GM10266 (cell line): Measurements from ENCODE around the gene SNRPD2.

Source experiments
- DNase-seq: peaks from one replicate; pipeline ENCODE4 v3.0.0; 2012; ENCODE audit errors: extremely low spot score
- TF ChIP-seq, protein P1 (sequence below): IDR thresholded peaks from 2 replicates; pipeline ENCODE4 v1.5.1; 2012; ENCODE audit warnings: mild to moderate bottlenecking, low read depth; ENCODE audit not compliant: control insufficient read depth, insufficient read depth; ENCODE audit errors: missing control alignments

Gene SNRPD2

DNA sequence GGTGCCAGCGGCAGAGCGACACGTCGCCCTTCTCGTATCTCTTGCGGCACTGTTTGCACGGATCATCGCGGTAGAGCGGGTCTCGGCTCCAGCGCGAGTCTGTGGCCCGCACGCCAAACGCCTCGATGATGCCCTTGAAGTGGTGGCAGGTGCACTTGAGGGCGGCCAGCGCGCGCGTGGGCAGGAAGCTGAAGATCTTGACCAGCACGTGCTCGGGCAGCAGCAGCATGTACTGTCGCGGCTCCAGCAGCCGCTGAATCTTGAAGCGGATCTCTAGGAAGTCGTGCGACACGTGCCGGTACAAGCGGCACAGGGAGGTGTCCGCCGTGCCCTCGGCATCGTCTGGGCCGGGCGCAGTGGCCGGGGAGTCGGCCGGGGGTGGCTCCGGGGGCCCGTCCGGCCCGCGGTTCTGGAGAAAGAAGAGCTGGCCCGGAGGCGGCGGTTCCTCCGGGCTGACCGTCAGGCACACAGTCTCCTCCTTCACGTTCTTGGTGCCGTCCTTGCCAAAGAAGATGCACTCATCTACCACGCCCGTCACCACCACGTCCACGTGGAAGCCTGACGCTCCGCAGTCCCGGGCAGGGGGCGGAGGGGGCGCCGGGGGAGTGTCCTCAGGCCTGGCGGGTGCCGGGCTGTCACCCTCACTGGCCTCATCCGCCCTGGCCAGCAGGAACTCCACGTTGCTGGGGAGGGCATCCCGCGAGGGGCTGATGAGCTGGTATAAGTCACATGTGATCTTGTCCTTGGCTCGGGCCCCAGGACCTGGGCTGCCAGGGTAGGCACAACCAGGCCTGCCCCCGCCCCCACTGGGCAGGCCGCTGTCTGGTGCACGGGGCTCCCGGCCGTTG lies 20.3 kb upstream of the SNRPD2 start:
- no peak for DNase-seq
- TF ChIP-seq, protein P1, sequence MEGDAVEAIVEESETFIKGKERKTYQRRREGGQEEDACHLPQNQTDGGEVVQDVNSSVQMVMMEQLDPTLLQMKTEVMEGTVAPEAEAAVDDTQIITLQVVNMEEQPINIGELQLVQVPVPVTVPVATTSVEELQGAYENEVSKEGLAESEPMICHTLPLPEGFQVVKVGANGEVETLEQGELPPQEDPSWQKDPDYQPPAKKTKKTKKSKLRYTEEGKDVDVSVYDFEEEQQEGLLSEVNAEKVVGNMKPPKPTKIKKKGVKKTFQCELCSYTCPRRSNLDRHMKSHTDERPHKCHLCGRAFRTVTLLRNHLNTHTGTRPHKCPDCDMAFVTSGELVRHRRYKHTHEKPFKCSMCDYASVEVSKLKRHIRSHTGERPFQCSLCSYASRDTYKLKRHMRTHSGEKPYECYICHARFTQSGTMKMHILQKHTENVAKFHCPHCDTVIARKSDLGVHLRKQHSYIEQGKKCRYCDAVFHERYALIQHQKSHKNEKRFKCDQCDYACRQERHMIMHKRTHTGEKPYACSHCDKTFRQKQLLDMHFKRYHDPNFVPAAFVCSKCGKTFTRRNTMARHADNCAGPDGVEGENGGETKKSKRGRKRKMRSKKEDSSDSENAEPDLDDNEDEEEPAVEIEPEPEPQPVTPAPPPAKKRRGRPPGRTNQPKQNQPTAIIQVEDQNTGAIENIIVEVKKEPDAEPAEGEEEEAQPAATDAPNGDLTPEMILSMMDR, result no peak

DNA sequence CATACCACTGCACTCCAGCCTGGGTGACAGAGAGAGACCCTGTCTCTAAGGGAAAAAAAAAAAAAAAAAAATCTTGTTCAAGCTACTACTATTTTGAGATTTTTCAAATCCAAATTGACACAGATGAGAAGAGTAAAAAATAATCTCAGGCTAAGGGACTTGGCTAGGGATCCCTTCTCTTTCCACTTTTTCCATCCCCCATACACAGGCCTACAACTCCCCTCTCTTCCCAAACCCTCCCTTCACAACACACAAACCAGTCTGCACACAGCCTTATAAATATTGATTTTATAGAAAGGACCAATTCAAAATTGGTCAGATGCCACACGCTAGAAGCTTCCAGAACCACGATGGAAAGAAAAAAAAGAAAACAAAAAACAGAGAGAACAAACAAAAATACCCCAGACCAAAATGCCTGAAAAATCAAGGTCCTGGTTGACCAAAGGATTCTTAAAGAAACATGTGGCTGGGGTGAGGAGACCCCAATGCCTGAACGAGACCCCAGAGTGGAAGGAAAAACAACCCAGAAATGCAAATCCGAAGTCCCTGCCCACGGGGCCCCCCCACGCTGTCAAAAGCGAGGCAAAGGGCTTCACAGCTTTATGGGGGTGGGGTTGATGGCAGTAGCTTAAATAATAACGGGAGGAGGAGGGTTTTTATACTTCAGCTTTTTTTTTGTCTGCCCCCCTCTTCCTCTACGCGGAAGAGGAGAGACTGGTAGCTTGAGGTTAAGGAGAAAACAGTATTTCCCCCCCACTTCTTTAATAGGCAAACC lies 18.8 kb upstream of the SNRPD2 start:
- no peak for DNase-seq
- TF ChIP-seq, protein P1, result no peak

DNA sequence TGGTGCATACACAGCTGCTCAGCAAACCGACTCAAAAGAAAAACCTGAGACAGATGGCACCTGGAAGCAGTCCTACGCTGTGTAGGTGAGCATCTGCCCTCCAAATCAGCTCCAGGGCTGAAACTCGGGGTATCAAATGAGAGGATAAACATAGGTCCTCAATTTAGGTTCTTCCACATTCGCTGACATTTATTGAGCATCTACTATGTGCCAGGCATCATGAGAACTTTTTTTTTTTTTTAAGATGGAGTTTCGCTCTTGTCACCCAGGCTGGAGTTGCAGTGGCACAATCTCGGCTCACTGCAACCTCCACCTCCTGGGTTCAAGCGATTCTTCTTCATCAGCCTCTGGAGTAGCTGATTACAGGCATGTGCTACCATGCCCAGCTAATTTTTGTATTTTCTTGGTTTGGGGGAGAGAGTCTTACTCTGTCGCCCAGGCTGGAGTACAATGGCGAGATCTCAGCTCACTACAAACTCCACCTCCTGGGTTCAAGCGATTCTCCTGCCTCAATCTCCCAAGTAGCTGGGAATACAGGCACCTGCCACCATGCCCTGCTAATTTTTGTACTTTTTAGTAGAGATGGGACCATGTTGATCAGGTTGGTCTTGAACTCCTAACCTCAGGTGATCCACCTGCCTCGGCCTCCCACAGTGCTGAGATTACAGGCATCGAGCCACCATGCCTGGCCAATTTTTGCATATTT lies 14.1 kb upstream of the SNRPD2 start:
- no peak for DNase-seq
- TF ChIP-seq, protein P1, result no peak

DNA sequence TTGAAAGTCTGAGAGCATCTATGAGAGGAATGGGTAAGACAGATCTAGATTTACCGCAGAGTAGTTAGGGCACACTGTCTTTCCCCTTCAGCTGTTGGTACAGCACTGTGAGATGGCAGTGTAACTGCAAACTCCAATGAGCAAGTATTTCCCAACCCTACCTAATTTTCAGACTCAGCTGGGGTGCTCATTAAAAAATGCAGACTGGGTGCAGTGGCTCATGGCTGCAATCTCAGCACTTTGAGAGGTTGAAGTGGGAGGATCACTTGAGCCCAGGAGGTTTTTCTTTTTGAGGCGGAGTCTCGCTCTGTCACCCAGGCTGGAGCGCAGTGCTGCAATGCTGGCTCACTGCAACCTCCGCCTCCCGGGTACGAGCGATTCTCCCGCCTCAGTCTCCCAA lies 13.4 kb upstream of the SNRPD2 start:
- TF ChIP-seq, protein P1, result no peak
- no peak for DNase-seq

DNA sequence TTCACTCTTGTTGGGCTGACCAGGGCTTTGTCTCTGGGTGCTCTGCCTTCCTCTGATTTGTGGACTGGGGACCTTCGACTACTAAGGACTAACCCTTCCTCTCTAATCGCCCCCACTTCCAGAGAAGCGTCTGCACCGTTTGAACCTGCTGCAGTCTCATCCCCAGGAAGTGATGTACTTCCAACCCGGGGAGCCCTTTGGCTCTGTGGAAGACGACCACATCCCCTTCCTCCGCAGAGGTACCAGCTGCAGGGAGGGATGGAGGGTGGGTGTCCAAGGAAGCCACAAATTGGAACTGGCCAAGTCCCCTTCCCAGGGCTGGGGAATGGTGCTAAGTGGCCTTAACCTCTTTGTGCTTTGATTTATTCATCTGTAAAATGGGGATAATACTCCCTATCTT lies 9.9 kb upstream of the SNRPD2 start:
- no peak for DNase-seq
- TF ChIP-seq, protein P1, result no peak

DNA sequence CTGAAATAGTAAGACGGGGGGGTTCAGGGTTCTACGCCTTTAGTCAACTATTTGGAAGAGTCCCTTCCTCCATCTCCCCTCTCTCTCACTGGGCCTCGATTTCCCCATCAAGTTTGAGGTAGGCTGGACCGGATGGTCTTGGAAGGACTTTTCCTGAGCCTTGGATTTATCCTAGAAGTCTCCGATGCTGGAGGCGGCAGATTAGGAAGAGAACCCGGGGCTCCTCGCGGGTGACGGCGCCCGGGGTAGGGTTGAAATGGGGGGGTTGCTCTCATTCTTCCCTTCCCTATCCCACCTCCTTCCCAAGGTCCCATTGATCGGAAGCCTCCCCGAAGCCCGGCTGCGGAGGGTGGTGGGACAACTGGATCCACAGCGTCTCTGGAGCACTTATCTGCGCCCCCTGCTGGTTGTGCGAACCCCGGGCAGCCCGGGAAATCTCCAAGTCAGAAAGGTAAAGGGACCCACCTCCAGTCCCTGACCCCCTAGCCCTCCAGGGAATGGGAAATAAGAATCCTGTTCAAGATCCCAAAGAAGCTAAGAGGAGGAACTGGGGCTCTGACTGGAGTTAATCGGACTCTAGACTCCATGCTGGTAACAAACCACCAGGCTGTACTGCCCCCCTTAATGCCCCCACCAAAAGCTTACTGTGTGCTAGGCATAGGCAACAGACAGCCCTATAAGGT lies 1.5 kb upstream of the SNRPD2 start:
- DNase-seq, result peak; percentile 67
- TF ChIP-seq, protein P1, result peak; percentile 90
